Measurements from ENCODE around the gene CHMP4A. TPM values are rescaled to one million over a fixed set of nuclear protein-coding genes. Genes with fewer than 3 reads are reported as not detected.

Gene CHMP4A
- total and polyA plus RNA-seq, 2 of the 13 experiments (the other 11 are each of a cell fraction or from before 2014, with no cell fraction given) = 83.6 to 113 TPM

- TF ChIP-seq ZHX2 (IDR thresholded peaks at IDR 0.05; ENCODE audit: low read depth) (no peak), ZHX2 (CRISPR knock-in tag; IDR thresholded peaks at IDR 0.05; ENCODE audit: borderline replicate concordance) (no peak), SNAPC5 (CRISPR knock-in tag; IDR thresholded peaks at IDR 0.05; ENCODE audit: borderline replicate concordance) (no peak), CENPBD1 (CRISPR knock-in tag; IDR thresholded peaks at IDR 0.05; ENCODE audit: borderline replicate concordance, low read depth) (no peak), ZNF143 (CRISPR knock-in tag; IDR thresholded peaks at IDR 0.05) (no peak), ZNF510 (CRISPR knock-in tag; IDR thresholded peaks at IDR 0.05; ENCODE audit: low read depth) (no peak), ZSCAN30 (CRISPR knock-in tag; IDR thresholded peaks at IDR 0.05) (no peak), POGK (CRISPR knock-in tag; conservative IDR thresholded peaks at IDR 0.05) (no peak), ZNF180 (CRISPR knock-in tag; IDR thresholded peaks at IDR 0.05; ENCODE audit: borderline replicate concordance, low read depth) (no peak), MLLT10 (CRISPR knock-in tag; IDR thresholded peaks at IDR 0.05) (no peak), ZNF83 (CRISPR knock-in tag; IDR thresholded peaks at IDR 0.05; ENCODE audit: borderline replicate concordance) (peak; percentile 62; the same call in 1 of the 2 replicates), PCBP1 (IDR thresholded peaks at IDR 0.05; ENCODE audit: borderline replicate concordance, low read depth, low read length) (no peak), ZKSCAN8 (CRISPR knock-in tag; IDR thresholded peaks at IDR 0.05; ENCODE audit: borderline replicate concordance) (no peak), RXRB (CRISPR knock-in tag; IDR thresholded peaks at IDR 0.05; ENCODE audit: borderline replicate concordance) (no peak), GMEB2 (CRISPR knock-in tag; IDR thresholded peaks at IDR 0.05; ENCODE audit: low read depth) (no peak), ZSCAN5A (CRISPR knock-in tag; IDR thresholded peaks at IDR 0.05; ENCODE audit: borderline replicate concordance) (no peak), POGZ (CRISPR knock-in tag; IDR thresholded peaks at IDR 0.05) (no peak), ZZZ3 (CRISPR knock-in tag; IDR thresholded peaks at IDR 0.05; ENCODE audit: borderline replicate concordance) (no peak)
Observed at GRCh38 chr14:24261256-24261968, 48.1 kb upstream of the CHMP4A start (continued).

All from HepG2 (cell line).